ENCODE results near the gene ING2.
"Not testable (repeated sequence)": the region's sequence is repeated elsewhere in the genome, so short reads cannot be mapped to it uniquely, and the experiment has no call there.

ING2 gene

GRCh38 chr4:183504930-183505610 is at the start of gene ING2:
ING2 (plus strand) TSS chr4:183505058; CDS start chr4:183505196, 138 bp downstream.
- DNase-seq (ENCODE audit: low read depth in 3 of 3): peak in 1 of 3 experiments; percentile 15

- no peak for DNase-seq (ENCODE audit: low read depth in 3 of 3)
Measured at GRCh38 chr4:183455431-183456195, 49.2 kb upstream of the ING2 start.

- DNase-seq (ENCODE audit: low read depth in 3 of 3): no peak
Measured at GRCh38 chr4:183458005-183458404, 46.9 kb upstream of the ING2 start.

GRCh38 chr4:183463903-183464619 is 40.8 kb upstream of the ING2 start:
- not testable (repeated sequence) for DNase-seq (ENCODE audit: low read depth in 3 of 3)

GRCh38 chr4:183465879-183466278 is 39.0 kb upstream of the ING2 start:
- DNase-seq (ENCODE audit: low read depth in 3 of 3): not testable (repeated sequence)

- no peak for DNase-seq (ENCODE audit: low read depth in 3 of 3)
Measured at GRCh38 chr4:183467246-183467645, 37.6 kb upstream of the ING2 start.

- DNase-seq (ENCODE audit: low read depth in 3 of 3): no peak
Measured at GRCh38 chr4:183468210-183469095, 36.4 kb upstream of the ING2 start.

GRCh38 chr4:183469285-183469684 is 35.6 kb upstream of the ING2 start:
- no peak for DNase-seq (ENCODE audit: low read depth in 3 of 3)

- no peak for DNase-seq (ENCODE audit: low read depth in 3 of 3)
Measured at GRCh38 chr4:183469936-183470335, 34.9 kb upstream of the ING2 start.

GRCh38 chr4:183470821-183471220 is 34.0 kb upstream of the ING2 start:
- no peak for DNase-seq (ENCODE audit: low read depth in 3 of 3)

GRCh38 chr4:183471946-183472708 is 32.7 kb upstream of the ING2 start:
- peak; percentile 62 to 78 (median 76) for DNase-seq (ENCODE audit: low read depth in 3 of 3)

GRCh38 chr4:183478123-183478522 is 26.7 kb upstream of the ING2 start:
- no peak for DNase-seq (ENCODE audit: low read depth in 3 of 3)

GRCh38 chr4:183478926-183479325 is 25.9 kb upstream of the ING2 start:
- DNase-seq (ENCODE audit: low read depth in 3 of 3): no peak

GRCh38 chr4:183482515-183483095 is 22.3 kb upstream of the ING2 start:
- not testable (repeated sequence) for DNase-seq (ENCODE audit: low read depth in 3 of 3)

GRCh38 chr4:183483997-183484396 is 20.9 kb upstream of the ING2 start:
- no peak for DNase-seq (ENCODE audit: low read depth in 3 of 3)

- no peak for DNase-seq (ENCODE audit: low read depth in 3 of 3)
Measured at GRCh38 chr4:183485411-183486160, 19.3 kb upstream of the ING2 start.

- no peak for DNase-seq (ENCODE audit: low read depth in 3 of 3)
Measured at GRCh38 chr4:183492791-183493222, 12.1 kb upstream of the ING2 start.

GRCh38 chr4:183493246-183493645 is 11.6 kb upstream of the ING2 start:
- DNase-seq (ENCODE audit: low read depth in 3 of 3): no peak

GRCh38 chr4:183495184-183495583 is 9.7 kb upstream of the ING2 start:
- no peak for DNase-seq (ENCODE audit: low read depth in 3 of 3)

- no peak for DNase-seq (ENCODE audit: low read depth in 3 of 3)
Measured at GRCh38 chr4:183499389-183499788, 5.5 kb upstream of the ING2 start.
